Endothelial cell of umbilical vein (primary cell): ENCODE measurements around the gene SNAI3. TPM values are rescaled to one million over a fixed set of nuclear protein-coding genes. Genes with fewer than 3 reads are reported as not detected.

Experiments used
- BruUV-seq: library from RNA; stranded (reverse); fragments of 400-500 nt; replicated peaks from 2 replicates; lab custom pipeline; 2021; lab: Mats Ljungman, UMichigan
- CTCF ChIA-PET: fragments of 300-600, 350-600 bp; sonication (Branson Sonifier 250); formaldehyde crosslinking; loops from one replicate; lab custom pipeline; 2021; ENCODE audit warnings: antibody characterized with exemption, inconsistent platforms; lab: Charles Lee
- POLR2A ChIA-PET: fragments of 300-600, 350-600 bp; sonication (Branson Sonifier 250); formaldehyde crosslinking; loops from one replicate; lab custom pipeline; 2021; ENCODE audit warnings: antibody characterized with exemption, inconsistent platforms; lab: Charles Lee
- DNase-seq: peaks from one replicate; pipeline ENCODE4 v3.0.0-alpha.2; 2011; ENCODE audit warnings: low read depth, low spot score
- FAIRE-seq: peaks from 2 replicates; lab custom pipeline; 2011; peaks lifted over from hg19 to GRCh38; lab: Jason Lieb, UNC
- H2AFZ ChIP-seq: 2 replicates; pipeline ENCODE4 v1.6.0; 2012; ENCODE audit warnings: low read depth, low read length, control low read depth, inconsistent platforms
- H3K27ac ChIP-seq: 2 replicates; pipeline ENCODE4 v1.5.1; 2011; ENCODE audit warnings: low read depth, mild to moderate bottlenecking, control low read depth, low read length, moderate library complexity; ENCODE audit not compliant: insufficient read depth
- H3K27me3 ChIP-seq, 2 experiments: 2 replicates each; pipeline versions ENCODE4 v1.6.0 to v1.6.1; 2011; ENCODE audit warnings: low read length in 2 of 2, mixed read lengths in 1 of 2; ENCODE audit not compliant: control insufficient read depth in 2 of 2, insufficient read depth in 2 of 2
- H3K36me3 ChIP-seq, 2 experiments: 2 replicates in 1 of 2; 3 replicates in 1 of 2; pipeline ENCODE4 v1.5.1; 2011; ENCODE audit warnings: low read length in 2 of 2, mild to moderate bottlenecking in 1 of 2, moderate library complexity in 1 of 2; ENCODE audit not compliant: control insufficient read depth in 2 of 2, insufficient read depth in 2 of 2; ENCODE audit errors: extremely low read depth in 1 of 2
- H3K4me1 ChIP-seq: 3 replicates; pipeline ENCODE4 v1.5.1; 2011; ENCODE audit warnings: mild to moderate bottlenecking, low read length; ENCODE audit not compliant: control insufficient read depth, insufficient read depth; ENCODE audit errors: extremely low read depth
- H3K4me2 ChIP-seq: 2 replicates; pipeline ENCODE4 v1.6.1; 2011; ENCODE audit warnings: low read length, control low read depth, mixed read lengths; ENCODE audit not compliant: insufficient read depth
- H3K4me3 ChIP-seq, 3 experiments: fragments of 200-600 bp in 1 of 3; sonication (generic), shearing (Covaris generic) in 1 of 3; replicated peaks in 1 of 3; 2 replicates each; pipeline ENCODE4 v1.5.1; 2011 to 2016; ENCODE audit warnings: control low read depth in 3 of 3, low read length in 3 of 3, mild to moderate bottlenecking in 2 of 3, inconsistent platforms in 1 of 3, low read depth in 1 of 3, moderate library complexity in 1 of 3; ENCODE audit not compliant: insufficient read depth in 1 of 3
- H3K79me2 ChIP-seq: 2 replicates; pipeline ENCODE4 v1.6.0; 2012; ENCODE audit warnings: low read length, inconsistent platforms; ENCODE audit not compliant: control insufficient read depth, insufficient read depth
- H3K9ac ChIP-seq: replicated peaks from 2 replicates; pipeline ENCODE3; 2011; ENCODE audit warnings: low read length, control low read depth; ENCODE audit not compliant: insufficient read depth; ENCODE audit errors: extremely low read depth
- H3K9me1 ChIP-seq: replicated peaks from 3 replicates; pipeline ENCODE4 v1.6.0; 2011; ENCODE audit warnings: mild to moderate bottlenecking, low read length; ENCODE audit not compliant: control insufficient read depth, insufficient read depth; ENCODE audit errors: extremely low read depth
- H3K9me3 ChIP-seq: replicated peaks from 2 replicates; pipeline ENCODE4 v1.5.1; 2012; ENCODE audit warnings: low read length, inconsistent platforms; ENCODE audit not compliant: control insufficient read depth, insufficient read depth
- H4K20me1 ChIP-seq: replicated peaks from 2 replicates; pipeline ENCODE3; 2011; ENCODE audit warnings: mild to moderate bottlenecking, low read length; ENCODE audit not compliant: control insufficient read depth, insufficient read depth; ENCODE audit errors: extremely low read depth
- CTCF ChIP-seq, 2 donors: IDR thresholded peaks; 1 replicate in 1 of 2; 2 replicates in 1 of 2; pipeline ENCODE4 v1.5.1; 2011; ENCODE audit warnings: low read length in 2 of 2, mild to moderate bottlenecking in 2 of 2, moderate library complexity in 2 of 2, control low read depth in 1 of 2, inconsistent platforms in 1 of 2, low read depth in 1 of 2; ENCODE audit not compliant: insufficient read depth in 1 of 2; ENCODE audit errors: extremely low read depth in 1 of 2
- EZH2 ChIP-seq: IDR thresholded peaks from 2 replicates; pipeline ENCODE4 v1.6.1; 2012; ENCODE audit warnings: borderline replicate concordance, low read depth, mild to moderate bottlenecking, moderate library complexity, low read length, inconsistent platforms; ENCODE audit not compliant: severe bottlenecking
- FOS ChIP-seq: IDR thresholded peaks from 2 replicates; pipeline ENCODE4 v1.6.1; 2011; ENCODE audit warnings: mild to moderate bottlenecking, low read length, moderate library complexity, borderline replicate concordance; ENCODE audit not compliant: insufficient read depth
- GATA2 ChIP-seq: IDR thresholded peaks from 2 replicates; pipeline ENCODE4 v1.7.0; 2011; ENCODE audit warnings: low read depth, mild to moderate bottlenecking, moderate library complexity, mixed read lengths, low read length; ENCODE audit not compliant: insufficient read length, insufficient read depth
- JUN ChIP-seq: IDR thresholded peaks from 2 replicates; pipeline ENCODE4 v1.6.1; 2011; ENCODE audit warnings: borderline replicate concordance, low read depth; ENCODE audit not compliant: insufficient read length, insufficient read depth
- MAX ChIP-seq: IDR thresholded peaks from 2 replicates; pipeline ENCODE4 v1.6.1; 2011; ENCODE audit not compliant: insufficient read depth, insufficient read length
- MYC ChIP-seq: IDR thresholded peaks from one replicate; pipeline ENCODE4 v1.6.1; 2011; ENCODE audit warnings: mild to moderate bottlenecking, low read depth, low read length
- POLR2A ChIP-seq: IDR thresholded peaks from 2 replicates; pipeline ENCODE4 v1.6.1; 2012; ENCODE audit warnings: low read depth, mild to moderate bottlenecking, control low read depth, low read length
- POLR2AphosphoS5 ChIP-seq: IDR thresholded peaks from 2 replicates; pipeline ENCODE4 v1.6.1; 2012; ENCODE audit warnings: low read depth, mild to moderate bottlenecking, control low read depth, low read length, moderate library complexity; ENCODE audit not compliant: insufficient read depth
- dilution Hi-C: fragments of 300-500 bp; cut with MboI; formaldehyde crosslinking; loops from one replicate; pipeline ENCODE4 v1.15.0; 2019; ENCODE audit warnings: low sequenced_read_pairs; ENCODE audit not compliant: extremely low pct_ligation_motif_present
- intact Hi-C: fragments of 100-400 bp; cut with micrococcal nuclease; formaldehyde crosslinking; loops from one replicate; pipeline ENCODE4 v1.10.0; 2022
- polyA plus RNA-seq, 4 experiments: library from polyadenylated mRNA; depleted of rRNA in 3 of 4; stranded (reverse) in 3 of 4; unstranded in 1 of 4; fragments of >200 nt; gene quantifications; 2 replicates each; pipeline versions ENCODE4 v1.2.1 to v1.2.3, GENCODE V29; 2011 to 2012; ENCODE audit warnings: missing spikeins in 1 of 4
- total RNA-seq: library from RNA; stranded (reverse); gene quantifications from 2 replicates; pipeline ENCODE4 v1.2.3, GENCODE V29; 2021

The SNAI3 gene
- total and polyA plus RNA-seq, 2 donors (not counting 3 experiments of a cell fraction or from before 2014, with no cell fraction given): 0.30 to 0.31 TPM

GRCh38 chr16:88692861-88693260 is 6.6 kb upstream of the SNAI3 start:
- peaks cover 0 to 2% of the 10 kb centered on the region in 2 experiments for H3K27me3 ChIP-seq
- no peak for FAIRE-seq
- no TSS peak for BruUV-seq

More at GRCh38 chr16:88692861-88693260, 6.6 kb upstream of the SNAI3 start:
- Histone ChIP-seq H4K20me1 (no peaks in the 10 kb centered on the region), H3K9me3 (no peaks in the 10 kb centered on the region), H3K27ac (no peak overlapping the region), H3K4me2 (no peak overlapping the region), H3K9me1 (no peaks in the 10 kb centered on the region), H3K4me3 (no peak overlapping the region), H3K36me3 (peaks cover 4 to 7% of the 10 kb centered on the region in 2 experiments), H3K79me2 (no peaks in the 10 kb centered on the region), H2AFZ (no peak overlapping the region), H3K9ac (no peak overlapping the region), H3K4me1 (no peaks in the 10 kb centered on the region)
- TF ChIP-seq EZH2: no peak
- no peak for TF ChIP-seq POLR2AphosphoS5
- no peak for TF ChIP-seq FOS
- no peak for TF ChIP-seq MYC
- no peak for TF ChIP-seq GATA2
- TF ChIP-seq POLR2A: no peak
- no peak for TF ChIP-seq JUN
- TF ChIP-seq CTCF (IDR thresholded peaks at IDR 0.05; ENCODE audit: extremely low read depth in 1 of 2, insufficient read depth in 1 of 2, low read depth in 1 of 2, low read length in 2 of 2): no peak
- TF ChIP-seq MAX: no peak
- no peak for DNase-seq
- dilution Hi-C loops (no loop called here), intact Hi-C loops (no loop called here)
- POLR2A ChIA-PET: no interaction called here
- CTCF ChIA-PET: no interaction called here
